LHCN-M2 (cell line): ENCODE data around the gene BICD2. TPM values are rescaled to one million over a fixed set of nuclear protein-coding genes. Genes with fewer than 3 reads are reported as not detected.
A peak's percentile ranks its signal among the peaks of the same experiment; 100 is the strongest.

ENCODE experiments used
- DNase-seq: peaks from one replicate; pipeline ENCODE4 v3.0.0-alpha.2; 2012; ENCODE audit warnings: low read depth
- total RNA-seq: library from RNA; depleted of rRNA; stranded (reverse); fragments of >200 nt; gene quantifications from 2 replicates; pipeline ENCODE4 v1.2.3, GENCODE V29; 2014

Gene BICD2
- total RNA-seq, 1 experiment from 2014 or later: 58.4 TPM

DNA sequence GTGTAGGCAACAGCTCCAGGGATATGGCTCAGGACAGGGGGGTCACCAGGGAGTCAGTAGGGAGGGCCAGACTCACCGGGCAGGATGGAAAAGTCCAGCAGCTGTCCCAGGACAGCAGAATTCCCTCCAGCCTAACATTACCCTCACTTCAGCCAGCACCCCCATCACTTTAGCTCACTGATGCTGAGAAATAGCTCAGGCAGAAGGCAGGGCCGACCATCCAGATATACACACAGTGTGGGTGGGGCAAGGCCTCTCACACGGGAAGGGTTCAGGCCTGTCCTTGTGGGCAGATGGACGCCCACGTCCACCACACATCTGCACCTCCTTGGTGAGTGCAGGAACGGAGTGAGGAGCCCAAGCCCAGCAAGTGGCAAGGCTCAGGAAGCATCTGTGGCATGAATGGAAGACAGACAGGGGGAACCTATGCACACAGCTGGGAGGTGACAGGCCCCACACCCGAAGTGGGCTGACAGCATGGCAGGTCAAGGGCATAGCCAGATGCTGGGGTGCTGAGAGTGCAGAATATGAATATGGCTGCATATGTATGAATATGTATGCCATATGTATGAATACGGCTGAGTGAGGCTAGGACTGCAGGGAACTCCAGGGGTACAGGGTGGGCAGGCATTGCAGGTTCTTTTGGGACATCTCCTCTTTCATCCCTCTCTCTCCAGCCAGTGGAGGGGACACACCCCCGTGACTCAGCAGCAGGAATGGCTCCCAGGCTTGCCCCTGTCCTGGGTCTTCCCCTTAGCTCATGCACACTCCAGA is 17.0 kb downstream of the BICD2 start:
- DNase-seq: no peak

GRCh38 chr9:92746567-92747458 is 17.8 kb downstream of the BICD2 start:
- peak; percentile 62 for DNase-seq

- no peak for DNase-seq
These were observed 18.8 kb downstream of the BICD2 start for GRCh38 chr9:92745881-92746280.

DNA sequence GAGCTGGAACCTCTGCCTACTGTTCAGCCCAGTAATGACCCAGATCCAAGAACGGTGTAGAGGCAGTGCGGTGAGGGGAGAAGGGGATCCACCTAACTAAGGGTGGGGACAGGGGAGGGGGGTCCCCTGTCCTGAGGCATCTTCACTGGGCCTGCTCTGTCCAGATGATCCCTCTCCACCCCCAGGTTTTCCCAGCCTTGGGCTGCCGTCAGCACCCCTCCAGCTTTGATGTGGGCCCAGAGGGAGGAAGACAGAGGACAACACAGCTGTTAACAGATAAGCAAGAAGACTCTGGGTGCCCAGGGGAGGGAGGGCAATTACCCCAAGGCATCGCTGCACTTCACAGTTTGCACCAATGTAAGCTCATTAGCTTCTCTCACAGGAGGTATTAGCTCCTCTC is 19.3 kb downstream of the BICD2 start:
- no peak for DNase-seq

GRCh38 chr9:92740969-92741368 is 23.7 kb downstream of the BICD2 start:
- no peak for DNase-seq

- no peak for DNase-seq
These were observed 24.1 kb downstream of the BICD2 start for GRCh38 chr9:92740446-92740961.

- no peak for DNase-seq
These were observed 24.6 kb downstream of the BICD2 start for GRCh38 chr9:92740009-92740408.

GRCh38 chr9:92739346-92739970 is 25.2 kb downstream of the BICD2 start:
- DNase-seq: no peak

DNA sequence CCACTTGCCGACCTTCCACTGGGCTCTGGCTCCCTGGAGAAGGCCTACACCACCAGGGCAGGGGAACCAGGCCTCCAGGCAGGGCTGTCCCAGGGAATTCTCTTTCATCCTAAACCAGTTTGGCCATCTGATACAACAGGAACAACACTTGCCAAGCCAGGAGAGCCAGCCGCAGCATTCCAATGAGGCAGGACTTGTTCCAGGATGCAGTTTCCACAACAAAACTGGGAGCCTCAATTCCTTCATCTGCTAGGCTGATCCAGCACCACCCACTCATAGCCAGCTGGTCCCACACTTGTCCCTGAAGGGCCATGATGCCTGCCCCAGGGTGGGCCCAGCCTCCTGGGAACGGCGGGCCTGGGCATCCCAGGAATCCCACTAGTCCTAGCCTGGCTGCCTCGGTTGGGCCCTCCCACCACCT is 26.0 kb downstream of the BICD2 start:
- DNase-seq: peak; percentile 22

- no peak for DNase-seq
These were observed 26.9 kb downstream of the BICD2 start for GRCh38 chr9:92737611-92738299.

GRCh38 chr9:92737216-92737606 is 27.4 kb downstream of the BICD2 start:
- no peak for DNase-seq

GRCh38 chr9:92736563-92737215 is 27.9 kb downstream of the BICD2 start:
- DNase-seq: no peak

DNA sequence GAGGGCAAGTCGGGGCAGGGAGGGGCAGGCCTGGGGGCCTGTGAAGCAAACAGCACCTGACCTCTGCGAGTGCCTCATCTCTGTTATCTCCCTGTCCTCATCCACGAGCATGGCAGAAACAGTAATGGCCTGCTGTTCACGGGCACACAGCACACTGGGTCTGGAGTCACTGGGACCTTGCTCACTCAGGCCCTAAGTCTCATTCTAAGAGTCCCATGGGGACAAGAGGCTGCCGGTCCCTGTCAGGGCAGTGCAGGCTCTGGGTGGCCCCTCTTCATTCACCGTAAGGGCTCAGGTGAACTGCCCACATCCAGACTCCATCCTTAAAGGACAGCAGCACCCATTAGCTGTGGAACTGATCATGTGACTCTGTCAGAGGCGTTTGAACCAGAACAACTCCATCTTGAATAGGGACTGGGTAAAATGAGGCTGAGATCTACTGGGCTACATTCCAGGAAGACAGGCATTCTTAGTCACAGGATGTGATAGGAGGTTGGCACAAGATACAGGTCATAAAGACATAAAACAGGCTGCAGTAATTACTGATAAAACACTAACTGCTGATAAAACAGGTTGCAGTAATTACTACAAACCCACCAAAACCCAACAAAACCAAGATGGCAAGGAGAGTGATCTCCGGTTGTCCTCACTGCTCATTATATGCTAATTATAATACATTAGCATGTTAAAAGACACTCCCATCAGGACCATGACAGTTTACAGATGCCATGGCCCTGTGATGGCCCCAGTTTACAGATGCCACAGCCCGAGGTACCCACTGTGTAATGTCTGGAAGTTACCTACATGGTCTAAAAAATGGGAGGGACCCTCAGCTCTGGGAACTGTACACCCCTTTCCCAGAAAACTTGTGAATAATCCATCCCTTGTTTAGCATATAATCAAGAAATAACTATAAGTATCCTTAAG is 28.7 kb downstream of the BICD2 start:
- DNase-seq: no peak

- no peak for DNase-seq
These were observed 29.6 kb downstream of the BICD2 start for GRCh38 chr9:92734931-92735635.

- DNase-seq: no peak
These were observed 33.7 kb downstream of the BICD2 start for GRCh38 chr9:92730897-92731296.

GRCh38 chr9:92729735-92730155 is 34.9 kb downstream of the BICD2 start:
- DNase-seq: no peak

DNA sequence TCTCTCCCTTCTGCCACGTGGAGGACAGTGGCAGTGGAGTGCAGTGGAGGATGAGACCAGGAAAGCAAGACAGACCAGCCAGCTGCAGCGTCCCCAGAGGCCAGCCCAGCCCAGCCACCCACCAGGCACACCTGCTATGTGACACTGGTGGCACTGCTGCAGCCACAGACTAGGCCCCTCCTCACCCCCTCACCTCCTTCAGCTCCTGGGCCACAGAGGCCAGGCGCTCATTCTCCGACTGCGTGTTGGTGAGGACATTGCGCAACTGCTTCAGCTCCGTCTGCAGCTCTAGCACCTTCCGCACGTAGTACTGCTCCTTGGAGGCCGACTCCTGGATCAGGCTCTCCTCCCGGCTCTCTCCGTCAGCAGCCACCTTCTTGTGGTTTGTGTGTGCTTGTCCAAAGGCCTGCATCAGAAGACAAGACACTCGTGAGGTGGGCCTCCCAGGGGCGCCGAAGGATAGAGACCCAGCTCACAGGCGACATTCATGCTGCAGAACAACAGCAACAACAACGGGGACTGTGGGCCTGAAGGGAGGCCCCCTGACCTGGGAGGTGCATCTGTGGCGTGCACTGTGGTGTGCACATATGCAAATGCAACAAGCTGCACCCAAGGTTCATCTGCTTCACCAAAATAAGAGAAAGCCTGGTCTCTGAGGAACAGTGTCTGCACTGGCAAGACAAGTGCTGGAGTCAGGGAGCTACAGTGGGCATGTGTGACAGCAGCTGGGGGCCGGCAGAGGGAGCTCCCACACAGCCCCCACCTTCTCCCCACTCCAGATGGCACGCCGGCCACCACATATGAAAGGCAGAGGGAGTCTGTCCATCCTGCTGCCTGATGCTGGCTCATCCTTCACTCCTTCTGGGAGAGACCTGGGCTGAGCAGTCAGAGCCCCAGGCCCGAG is 35.5 kb downstream of the BICD2 start:
- DNase-seq: peak; percentile 40
